ENCODE data around the gene DSCAML1. TPM values are rescaled to one million over a fixed set of nuclear protein-coding genes. Genes with fewer than 3 reads are reported as not detected.

The DSCAML1 gene
- total RNA-seq, 1 experiment from 2014 or later, result not detected

GRCh38 chr11:117761993-117762392 is 35.0 kb downstream of the DSCAML1 start:
- DNase-seq (ENCODE audit: low read depth), result no peak

GRCh38 chr11:117759305-117759704 is 37.7 kb downstream of the DSCAML1 start:
- DNase-seq (ENCODE audit: low read depth), result no peak

- DNase-seq (ENCODE audit: low read depth), result no peak
Observed at GRCh38 chr11:117754030-117754429, 43.0 kb downstream of the DSCAML1 start.

DNA sequence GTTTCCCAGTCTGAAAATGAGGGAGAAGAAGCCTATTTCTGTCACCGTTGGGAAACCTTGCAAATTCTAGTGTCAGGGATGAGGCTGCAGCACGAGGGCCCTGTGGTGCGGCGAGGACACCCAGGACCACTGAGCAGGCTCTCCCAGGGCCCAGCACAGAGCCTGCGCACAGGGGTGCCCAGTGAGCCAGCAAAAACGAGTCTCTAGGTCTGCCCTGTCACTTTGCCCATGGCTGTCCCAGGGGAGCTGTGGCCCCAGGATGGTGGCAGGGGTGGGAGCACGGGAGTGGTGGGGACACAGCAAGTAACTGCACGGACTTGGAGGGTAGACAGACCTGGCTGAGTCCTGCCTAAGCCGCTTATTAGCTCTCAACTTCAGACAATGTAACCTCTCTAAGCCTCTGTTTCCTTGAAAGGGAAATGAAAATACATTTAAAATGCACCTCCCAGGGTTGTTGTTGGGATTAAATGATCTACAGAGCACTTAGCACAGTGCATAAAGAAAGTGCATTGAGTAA is 44.2 kb downstream of the DSCAML1 start:
- no peak for DNase-seq (ENCODE audit: low read depth)

GRCh38 chr11:117752071-117752470 is 44.9 kb downstream of the DSCAML1 start:
- no peak for DNase-seq (ENCODE audit: low read depth)

DNA sequence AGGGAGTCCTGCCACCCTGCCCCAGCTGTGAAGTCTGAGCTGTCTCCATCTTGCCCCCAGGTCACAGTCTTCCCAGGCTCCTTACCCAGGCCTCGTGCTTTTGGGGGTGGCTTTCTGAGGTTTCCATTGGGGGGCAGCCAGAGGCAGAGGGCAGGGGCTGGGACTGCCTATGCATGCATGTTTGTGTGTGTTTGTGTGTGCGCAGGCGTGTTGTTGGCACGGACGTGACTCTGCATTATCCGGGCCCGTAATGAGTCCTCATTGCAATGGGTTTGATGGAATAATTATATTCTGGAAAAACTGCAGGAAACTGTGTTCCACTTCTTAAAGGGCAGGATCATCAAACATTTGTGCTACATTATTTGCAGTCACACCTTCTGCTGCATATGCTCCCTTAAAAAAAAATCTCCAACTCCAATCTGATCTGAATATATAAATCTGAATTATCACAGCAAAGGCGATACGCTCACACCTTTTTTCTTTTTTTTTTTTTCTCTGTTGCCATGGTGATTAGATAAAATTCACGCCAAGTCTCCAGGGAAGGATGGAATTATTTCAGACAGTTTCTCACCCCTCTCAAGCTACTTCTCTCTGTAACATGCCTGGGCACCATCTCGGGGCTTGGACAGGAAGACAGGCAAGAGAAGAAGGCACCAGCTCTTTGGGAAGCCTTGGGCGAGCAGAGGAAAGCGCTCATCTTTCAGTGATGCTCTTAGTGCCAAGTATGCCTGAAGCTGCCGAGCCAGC is 45.9 kb downstream of the DSCAML1 start:
- DNase-seq (ENCODE audit: low read depth), result no peak

GRCh38 chr11:117750357-117750756 is 46.7 kb downstream of the DSCAML1 start:
- DNase-seq (ENCODE audit: low read depth), result no peak

GRCh38 chr11:117749541-117749910 is 47.5 kb downstream of the DSCAML1 start:
- no peak for DNase-seq (ENCODE audit: low read depth)

DNA sequence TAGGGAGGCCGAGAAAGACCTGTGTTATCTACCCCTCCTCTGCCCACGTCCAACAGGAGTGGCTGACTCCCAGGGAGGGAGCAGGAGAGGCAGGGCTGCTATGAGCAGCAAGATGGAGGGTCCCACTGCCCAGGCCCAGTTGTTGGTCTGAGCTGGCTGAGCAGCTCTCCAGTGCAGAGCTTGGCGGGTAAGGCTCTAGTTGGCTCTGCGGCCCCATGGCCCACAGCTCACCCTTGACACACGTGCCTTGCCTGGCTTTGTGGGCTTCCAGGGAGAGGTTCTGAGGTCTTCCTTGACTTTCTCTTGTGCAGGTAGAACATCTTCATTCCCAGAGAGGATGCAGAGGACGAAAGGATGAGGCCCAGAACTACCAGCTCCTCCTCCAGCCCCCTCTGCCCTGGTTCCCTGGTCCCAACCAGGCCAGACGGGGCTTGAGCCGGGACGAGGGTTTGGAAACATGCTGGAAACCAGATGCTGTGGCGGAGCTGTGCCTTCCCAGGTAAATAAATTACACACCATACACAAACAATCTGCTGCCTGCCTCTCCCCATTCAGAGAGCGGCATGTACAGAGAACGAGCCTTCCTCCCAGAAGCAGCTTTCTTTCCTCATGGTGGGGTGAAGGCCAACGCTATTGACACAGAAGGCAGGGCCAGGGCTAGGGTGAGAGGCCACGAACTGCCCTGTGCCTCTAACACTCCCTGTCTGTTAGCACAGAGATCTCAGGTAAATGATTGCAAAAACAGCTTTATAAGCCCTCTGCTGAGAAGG is 48.1 kb downstream of the DSCAML1 start:
- DNase-seq (ENCODE audit: low read depth), result no peak

DNA sequence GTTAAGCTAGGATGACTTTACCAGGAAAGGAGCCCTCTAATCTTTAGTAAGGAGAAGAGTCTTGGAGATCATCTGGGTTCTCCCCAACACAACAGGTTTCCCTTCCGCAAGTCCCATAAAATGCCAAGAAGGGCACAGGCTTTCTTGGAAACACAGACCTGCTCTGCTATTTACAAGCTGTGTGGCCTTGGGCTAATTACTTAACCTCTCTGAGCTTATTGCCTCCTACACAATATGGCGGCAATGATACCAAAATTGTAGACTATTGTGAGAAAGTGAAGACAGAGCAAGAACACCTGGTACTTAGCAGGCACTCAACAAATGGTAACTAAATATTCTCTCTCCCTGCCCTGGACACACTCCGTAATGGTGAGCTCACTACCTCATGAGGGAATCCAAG is 49.1 kb downstream of the DSCAML1 start:
- DNase-seq (ENCODE audit: low read depth), result no peak

DNA sequence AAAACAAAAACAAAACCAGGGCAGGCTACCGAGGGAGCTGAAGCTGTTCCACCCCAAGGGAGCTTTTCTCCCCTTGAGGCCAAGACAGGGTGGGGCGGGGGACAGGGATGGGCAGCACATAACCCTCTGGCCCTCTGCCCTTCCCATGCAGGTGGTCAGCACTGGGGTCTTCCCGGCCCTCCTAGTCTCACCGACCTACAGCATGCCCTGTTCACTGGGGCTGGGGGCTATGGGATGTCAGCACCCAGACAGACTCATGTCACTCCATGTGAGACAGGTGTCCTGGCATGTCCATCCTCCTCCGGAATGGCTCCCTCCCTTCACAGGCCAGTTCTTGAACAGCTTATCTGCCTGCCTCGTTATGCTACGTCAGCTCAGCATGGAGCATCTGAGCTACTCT is 51.7 kb downstream of the DSCAML1 start:
- no peak for DNase-seq (ENCODE audit: low read depth)

GRCh38 chr11:117744471-117745150 is 52.4 kb downstream of the DSCAML1 start:
- DNase-seq (ENCODE audit: low read depth), result no peak

GRCh38 chr11:117743121-117743815 is 53.7 kb downstream of the DSCAML1 start:
- peak; percentile 12 for DNase-seq (ENCODE audit: low read depth)

DNA sequence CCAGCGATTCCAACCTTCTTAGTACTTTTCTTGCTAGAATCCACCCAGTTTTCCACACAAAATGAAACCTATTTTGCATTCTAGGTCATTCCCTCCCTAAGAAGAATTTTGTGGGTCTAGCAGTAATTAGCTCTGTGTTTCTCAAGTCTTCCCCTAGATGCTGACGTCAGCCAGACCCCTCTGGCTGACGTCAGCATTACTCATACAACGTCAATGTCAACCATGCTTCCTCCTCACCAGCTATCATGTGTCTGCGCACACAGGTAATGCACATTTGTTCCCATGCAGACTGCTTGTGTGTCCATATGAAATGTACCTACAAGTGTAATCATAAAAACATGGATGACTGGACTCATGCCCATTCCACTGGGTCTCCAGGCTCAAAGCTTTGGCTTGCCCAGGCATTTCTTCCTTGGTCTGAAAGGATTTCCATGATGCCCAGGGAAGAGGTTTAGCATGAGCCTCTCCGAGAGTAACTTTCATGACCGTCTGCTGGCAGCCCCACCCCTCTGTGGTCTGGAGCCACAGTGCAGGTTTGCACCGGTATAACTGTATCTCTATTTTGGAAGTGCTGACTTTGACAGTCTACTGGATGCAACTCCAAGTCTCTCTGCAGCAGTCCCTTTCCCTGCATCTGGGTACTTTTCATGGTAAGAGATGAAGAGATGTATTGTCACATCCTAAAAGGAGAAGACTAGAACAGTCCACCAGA is 58.6 kb downstream of the DSCAML1 start:
- DNase-seq (ENCODE audit: low read depth), result no peak

- no peak for DNase-seq (ENCODE audit: low read depth)
Observed at GRCh38 chr11:117735350-117735977, 61.6 kb downstream of the DSCAML1 start.

DNA sequence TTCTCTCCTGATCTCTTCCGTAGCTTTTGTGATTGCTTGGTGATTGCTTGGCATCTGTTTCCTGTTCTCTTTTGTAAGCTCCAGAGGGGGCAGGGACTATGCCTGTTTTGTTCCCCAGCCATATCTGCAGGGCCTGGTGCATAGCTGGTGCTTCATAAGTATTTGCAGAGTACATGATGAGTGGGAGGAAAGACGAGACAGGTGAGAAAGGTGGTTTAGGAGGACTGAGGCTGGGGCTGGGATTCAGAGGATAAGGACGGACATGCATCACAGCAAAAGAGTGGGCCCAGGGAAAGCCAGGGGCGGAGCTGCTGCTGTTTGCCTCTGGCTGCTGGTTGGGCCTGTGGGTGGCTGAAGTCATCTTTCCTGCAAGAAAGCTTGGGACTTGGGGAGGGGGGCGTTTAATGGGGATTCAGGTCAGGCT is 62.4 kb downstream of the DSCAML1 start:
- no peak for DNase-seq (ENCODE audit: low read depth)

DNA sequence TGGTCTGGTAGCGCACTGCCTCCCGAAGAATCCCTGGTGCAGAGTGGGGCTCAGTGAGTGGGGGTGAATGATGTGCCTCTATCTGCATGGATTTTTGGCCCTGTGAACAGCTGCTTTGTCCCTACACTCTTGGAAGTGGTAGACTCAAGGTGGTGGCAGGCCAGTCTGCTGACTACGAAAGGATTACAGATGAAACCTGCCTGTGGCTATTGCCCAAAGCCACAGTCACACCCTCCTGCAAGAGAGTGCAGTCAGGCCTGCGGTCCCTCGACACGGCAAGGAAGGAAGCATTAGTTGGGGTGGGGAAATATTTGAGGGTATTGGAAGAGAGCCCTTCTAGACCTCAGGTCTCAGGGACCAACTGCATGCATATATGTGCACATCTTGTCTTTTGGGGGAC is 63.7 kb downstream of the DSCAML1 start:
- DNase-seq (ENCODE audit: low read depth), result no peak

GRCh38 chr11:117731722-117732290 is 65.2 kb downstream of the DSCAML1 start:
- DNase-seq (ENCODE audit: low read depth), result no peak

DNA sequence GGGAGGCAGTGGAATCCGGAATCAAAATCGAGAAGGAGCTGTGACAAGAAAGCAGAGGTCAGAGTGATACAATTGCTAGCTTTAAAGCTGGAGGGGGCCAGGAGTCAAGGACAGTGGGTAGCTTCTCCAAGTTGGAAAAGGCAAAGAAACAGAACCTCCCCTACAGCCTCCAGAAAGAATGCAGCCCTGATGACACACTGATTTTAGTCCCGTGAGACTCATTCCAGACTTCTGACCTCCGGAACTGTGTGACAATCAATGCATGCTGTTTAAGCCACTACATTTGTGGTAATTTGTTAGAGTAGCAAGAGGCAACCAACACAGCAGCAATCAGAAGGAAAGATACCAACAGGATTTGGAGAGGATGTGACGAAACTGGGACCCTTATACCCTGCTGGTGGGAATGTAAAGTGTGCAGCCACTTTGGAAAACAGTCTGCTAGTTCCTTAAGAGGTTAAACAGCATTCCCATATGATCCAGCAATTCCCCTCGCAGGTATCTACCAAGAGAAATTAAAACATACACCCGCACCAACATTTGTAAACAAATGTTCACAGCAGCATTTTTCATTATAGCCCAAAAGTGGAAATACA is 66.7 kb downstream of the DSCAML1 start:
- DNase-seq (ENCODE audit: low read depth), result no peak

All from M059J (cell line).